ENCODE results near the gene CETP.
A peak's percentile ranks its signal among the peaks of the same experiment; 100 is the strongest.
"Not testable (repeated sequence)": the region's sequence is repeated elsewhere in the genome, so short reads cannot be mapped to it uniquely, and the experiment has no call there.

The CETP gene

GRCh38 chr16:56998861-56999260 is 37.1 kb downstream of the CETP start:
- DNase-seq (ENCODE audit: low spot score), result no peak

- DNase-seq (ENCODE audit: low spot score), result peak; percentile 12
Measured at GRCh38 chr16:56999409-57000270, 37.9 kb downstream of the CETP start.

GRCh38 chr16:57000271-57001025 is 38.7 kb downstream of the CETP start:
- DNase-seq (ENCODE audit: low spot score), result peak; percentile 13

GRCh38 chr16:57001026-57001679 is 39.4 kb downstream of the CETP start:
- DNase-seq (ENCODE audit: low spot score), result peak; percentile 13

GRCh38 chr16:57003439-57004386 is 42.0 kb downstream of the CETP start:
- peak; percentile 10 for DNase-seq (ENCODE audit: low spot score)

GRCh38 chr16:57004387-57005250 is 42.9 kb downstream of the CETP start:
- peak; percentile 3 for DNase-seq (ENCODE audit: low spot score)

GRCh38 chr16:57005597-57005996 is 43.8 kb downstream of the CETP start:
- not testable (repeated sequence) for DNase-seq (ENCODE audit: low spot score)

- no peak for DNase-seq (ENCODE audit: low spot score)
Measured at GRCh38 chr16:57007050-57007449, 45.3 kb downstream of the CETP start.

GRCh38 chr16:57007530-57007929 is 45.8 kb downstream of the CETP start:
- no peak for DNase-seq (ENCODE audit: low spot score)

- DNase-seq (ENCODE audit: low spot score), result no peak
Measured at GRCh38 chr16:57008440-57008839, 46.7 kb downstream of the CETP start.

GRCh38 chr16:57009643-57010170 is 48.0 kb downstream of the CETP start:
- DNase-seq (ENCODE audit: low spot score), result peak; percentile 4

- DNase-seq (ENCODE audit: low spot score), result no peak
Measured at GRCh38 chr16:57012353-57012752, 50.6 kb downstream of the CETP start.

- no peak for DNase-seq (ENCODE audit: low spot score)
Measured at GRCh38 chr16:57013229-57013628, 51.5 kb downstream of the CETP start.

- no peak for DNase-seq (ENCODE audit: low spot score)
Measured at GRCh38 chr16:57013902-57014301, 52.2 kb downstream of the CETP start.

- no peak for DNase-seq (ENCODE audit: low spot score)
Measured at GRCh38 chr16:57016301-57016700, 54.6 kb downstream of the CETP start.

- no peak for DNase-seq (ENCODE audit: low spot score)
Measured at GRCh38 chr16:57016831-57017230, 55.1 kb downstream of the CETP start.

- DNase-seq (ENCODE audit: low spot score), result no peak
Measured at GRCh38 chr16:57017251-57017650, 55.5 kb downstream of the CETP start.

- DNase-seq (ENCODE audit: low spot score), result no peak
Measured at GRCh38 chr16:57019746-57020145, 58.0 kb downstream of the CETP start.

GRCh38 chr16:57020651-57021050 is 58.9 kb downstream of the CETP start:
- no peak for DNase-seq (ENCODE audit: low spot score)

GRCh38 chr16:57021757-57022156 is 60.0 kb downstream of the CETP start:
- no peak for DNase-seq (ENCODE audit: low spot score)

Measured in D341Med (cell line).